ENCODE data around the gene HHIPL1. TPM values are rescaled to one million over a fixed set of nuclear protein-coding genes. Genes with fewer than 3 reads are reported as not detected.

Gene HHIPL1
- total RNA-seq, 1 donor from 2014 or later, result 1.1 TPM

DNA sequence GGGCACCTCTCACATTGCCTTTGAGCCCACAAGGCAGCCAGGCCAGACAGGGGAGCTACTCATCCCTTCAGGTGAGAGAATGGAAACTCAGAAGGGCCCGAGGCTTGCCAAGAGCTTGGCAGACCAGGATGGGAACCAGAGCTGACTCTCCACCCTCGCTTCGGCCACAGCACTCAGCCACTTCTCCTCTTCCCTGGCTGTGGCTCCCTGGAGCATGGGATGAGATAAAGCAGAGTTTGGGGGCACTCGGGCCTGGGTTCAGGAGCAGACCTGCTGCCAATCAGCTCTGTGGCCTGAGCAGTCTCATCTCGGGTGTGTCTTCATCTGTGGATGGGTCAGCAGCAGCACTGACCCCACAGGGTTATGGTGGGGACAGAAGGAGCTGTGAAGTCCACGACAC, 20.9 kb upstream of the HHIPL1 start:
- no peak overlapping the region for H3K4me3 ChIP-seq (ENCODE audit: low read depth, low read length)
- DNase-seq (ENCODE audit: low read depth), result no peak
- no peaks in the 10 kb centered on the region for H3K27me3 ChIP-seq (ENCODE audit: control insufficient read depth, insufficient read depth, low read length)
- TF ChIP-seq, protein P1, sequence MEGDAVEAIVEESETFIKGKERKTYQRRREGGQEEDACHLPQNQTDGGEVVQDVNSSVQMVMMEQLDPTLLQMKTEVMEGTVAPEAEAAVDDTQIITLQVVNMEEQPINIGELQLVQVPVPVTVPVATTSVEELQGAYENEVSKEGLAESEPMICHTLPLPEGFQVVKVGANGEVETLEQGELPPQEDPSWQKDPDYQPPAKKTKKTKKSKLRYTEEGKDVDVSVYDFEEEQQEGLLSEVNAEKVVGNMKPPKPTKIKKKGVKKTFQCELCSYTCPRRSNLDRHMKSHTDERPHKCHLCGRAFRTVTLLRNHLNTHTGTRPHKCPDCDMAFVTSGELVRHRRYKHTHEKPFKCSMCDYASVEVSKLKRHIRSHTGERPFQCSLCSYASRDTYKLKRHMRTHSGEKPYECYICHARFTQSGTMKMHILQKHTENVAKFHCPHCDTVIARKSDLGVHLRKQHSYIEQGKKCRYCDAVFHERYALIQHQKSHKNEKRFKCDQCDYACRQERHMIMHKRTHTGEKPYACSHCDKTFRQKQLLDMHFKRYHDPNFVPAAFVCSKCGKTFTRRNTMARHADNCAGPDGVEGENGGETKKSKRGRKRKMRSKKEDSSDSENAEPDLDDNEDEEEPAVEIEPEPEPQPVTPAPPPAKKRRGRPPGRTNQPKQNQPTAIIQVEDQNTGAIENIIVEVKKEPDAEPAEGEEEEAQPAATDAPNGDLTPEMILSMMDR (IDR thresholded peaks at IDR 0.05; ENCODE audit: insufficient read depth, low read length, poor library complexity, severe bottlenecking), result no peak
- no peaks in the 10 kb centered on the region for H3K36me3 ChIP-seq (ENCODE audit: control insufficient read depth, insufficient read depth, low read length)

DNA sequence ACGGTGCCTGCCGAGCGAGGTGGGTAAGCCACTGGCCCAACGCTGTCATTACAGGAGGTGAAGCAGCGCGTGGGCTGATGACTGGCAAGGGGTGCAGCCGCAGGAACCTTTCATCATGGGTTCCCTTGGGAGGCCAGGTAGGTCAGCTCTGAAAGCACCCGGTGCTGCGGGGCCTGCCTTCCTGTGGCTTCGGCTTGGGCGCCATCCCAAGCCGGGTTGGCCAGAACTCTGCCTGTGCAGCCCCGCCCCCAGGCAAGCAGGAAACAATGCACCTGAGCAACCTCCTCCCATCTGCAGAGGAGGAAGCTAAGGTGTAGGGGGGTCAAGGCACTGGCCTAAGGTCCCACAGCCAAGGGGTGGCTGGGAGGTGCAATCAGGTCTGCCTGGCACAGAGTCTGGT, 20.0 kb upstream of the HHIPL1 start:
- TF ChIP-seq, protein P1 (IDR thresholded peaks at IDR 0.05; ENCODE audit: insufficient read depth, low read length, poor library complexity, severe bottlenecking), result no peak
- H3K27me3 ChIP-seq (ENCODE audit: control insufficient read depth, insufficient read depth, low read length), result no peaks in the 10 kb centered on the region
- no peak for DNase-seq (ENCODE audit: low read depth)
- H3K4me3 ChIP-seq (ENCODE audit: low read depth, low read length), result no peak overlapping the region
- H3K36me3 ChIP-seq (ENCODE audit: control insufficient read depth, insufficient read depth, low read length), result no peaks in the 10 kb centered on the region

DNA sequence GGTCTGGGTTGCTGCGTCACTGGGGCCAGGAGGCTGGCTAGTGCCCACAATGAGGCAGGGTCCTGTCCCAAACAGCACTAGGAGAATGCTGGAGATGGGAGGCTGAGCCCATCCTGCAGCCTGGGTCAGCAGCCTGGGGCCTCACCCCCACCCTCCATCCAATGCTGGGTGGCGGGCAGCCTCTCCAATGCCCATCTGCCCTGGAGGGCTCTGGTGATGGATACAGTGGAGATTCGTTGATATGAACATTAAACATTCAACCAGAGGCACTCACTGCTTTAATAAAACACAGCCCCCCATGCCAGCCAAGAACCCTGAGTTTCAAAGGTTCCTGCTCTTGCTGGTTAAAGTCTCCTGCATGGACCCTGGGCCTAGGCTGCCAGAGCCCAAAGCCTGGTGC, 19.5 kb upstream of the HHIPL1 start:
- no peak for DNase-seq (ENCODE audit: low read depth)
- Histone ChIP-seq H3K36me3 (ENCODE audit: control insufficient read depth, insufficient read depth, low read length) (no peaks in the 10 kb centered on the region), H3K4me3 (ENCODE audit: low read depth, low read length) (no peak overlapping the region), H3K27me3 (ENCODE audit: control insufficient read depth, insufficient read depth, low read length) (no peaks in the 10 kb centered on the region)
- TF ChIP-seq, protein P1 (IDR thresholded peaks at IDR 0.05; ENCODE audit: insufficient read depth, low read length, poor library complexity, severe bottlenecking), result no peak

DNA sequence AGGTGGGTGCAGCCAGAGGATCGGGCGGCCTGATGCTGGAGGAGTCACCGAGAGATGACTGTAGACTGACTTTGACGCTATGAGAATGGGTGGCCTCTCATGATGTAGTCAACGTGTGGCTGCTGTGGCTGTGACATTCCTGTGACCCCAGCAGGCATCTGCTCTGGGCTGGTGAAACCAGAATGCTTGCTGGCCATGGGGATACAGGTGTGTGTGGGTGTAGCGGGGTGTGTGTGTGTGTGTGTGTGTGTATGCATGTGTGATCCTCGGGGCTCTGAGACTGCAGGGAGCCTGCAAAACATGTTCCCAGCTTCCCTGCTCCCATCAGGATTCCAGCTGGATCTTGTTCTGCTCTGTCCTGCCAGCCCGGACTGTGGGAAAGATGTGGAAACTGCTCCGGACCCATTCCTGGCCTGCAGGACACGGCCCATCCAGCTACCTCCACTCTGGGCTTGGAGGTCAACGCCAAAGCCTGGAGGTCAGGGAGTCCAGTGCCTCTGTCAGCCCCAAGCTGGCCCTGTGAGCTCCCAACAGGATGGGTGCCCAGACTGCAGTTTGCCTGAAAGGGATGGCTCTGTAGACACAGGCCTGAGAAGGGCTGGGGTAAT, 18.8 kb upstream of the HHIPL1 start:
- TF ChIP-seq, protein P1 (IDR thresholded peaks at IDR 0.05; ENCODE audit: insufficient read depth, low read length, poor library complexity, severe bottlenecking), result no peak
- H3K4me3 ChIP-seq (ENCODE audit: low read depth, low read length), result no peak overlapping the region
- H3K27me3 ChIP-seq (ENCODE audit: control insufficient read depth, insufficient read depth, low read length), result no peaks in the 10 kb centered on the region
- no peaks in the 10 kb centered on the region for H3K36me3 ChIP-seq (ENCODE audit: control insufficient read depth, insufficient read depth, low read length)
- DNase-seq (ENCODE audit: low read depth), result no peak

DNA sequence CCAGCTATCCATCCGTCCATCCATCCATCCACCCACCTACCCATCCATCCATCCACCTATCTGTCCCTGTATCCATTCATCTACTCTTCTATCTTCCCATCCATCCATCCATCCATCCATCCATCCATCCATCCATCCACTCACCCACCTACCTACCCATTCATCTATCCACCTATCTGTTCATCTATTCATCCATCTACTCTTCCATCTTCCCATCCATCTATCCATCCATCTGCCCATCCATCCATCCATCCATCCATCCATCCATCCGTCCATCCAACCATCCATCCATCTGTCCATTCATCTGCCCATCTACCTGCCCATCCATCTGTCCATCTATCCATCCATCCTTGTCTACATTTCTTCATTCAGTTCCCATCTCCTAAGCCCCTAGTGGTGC, 17.8 kb upstream of the HHIPL1 start:
- TF ChIP-seq, protein P1 (IDR thresholded peaks at IDR 0.05; ENCODE audit: insufficient read depth, low read length, poor library complexity, severe bottlenecking), result no peak
- H3K36me3 ChIP-seq (ENCODE audit: control insufficient read depth, insufficient read depth, low read length), result no peaks in the 10 kb centered on the region
- no peaks in the 10 kb centered on the region for H3K27me3 ChIP-seq (ENCODE audit: control insufficient read depth, insufficient read depth, low read length)
- H3K4me3 ChIP-seq (ENCODE audit: low read depth, low read length), result no peak overlapping the region
- DNase-seq (ENCODE audit: low read depth), result no peak

Measured in kidney epithelial cell (primary cell).